Left forelimb (tissue), 1 donor: Measurements from ENCODE around the gene ZCCHC7.
"Not testable (repeated sequence)": the region's sequence is repeated elsewhere in the genome, so short reads cannot be mapped to it uniquely, and the experiment has no call there.

Source experiments
- DNase-seq: peaks from one replicate; pipeline ENCODE4 v3.0.0-alpha.2; 2018; ENCODE audit warnings: low spot score

The ZCCHC7 gene

DNA sequence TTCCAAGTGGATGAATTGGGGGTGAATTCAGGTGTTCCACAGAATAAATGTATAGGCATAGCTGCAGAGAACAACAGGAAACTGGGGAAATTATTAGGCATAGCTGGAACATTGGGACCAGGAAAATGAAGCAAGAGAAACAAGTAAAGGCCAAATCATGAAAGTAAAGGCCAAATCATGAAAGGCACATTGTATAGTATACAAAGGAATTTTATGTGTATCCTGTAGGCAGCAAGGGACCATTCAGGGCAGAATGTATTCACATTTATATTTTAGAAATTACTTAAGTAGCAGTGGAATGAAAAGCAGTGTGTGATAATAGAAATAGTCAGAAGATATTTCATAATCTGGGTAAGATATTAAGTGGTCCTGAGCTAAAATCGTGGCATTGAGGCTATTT is 174.8 kb downstream of the ZCCHC7 start:
- DNase-seq, result no peak

DNA sequence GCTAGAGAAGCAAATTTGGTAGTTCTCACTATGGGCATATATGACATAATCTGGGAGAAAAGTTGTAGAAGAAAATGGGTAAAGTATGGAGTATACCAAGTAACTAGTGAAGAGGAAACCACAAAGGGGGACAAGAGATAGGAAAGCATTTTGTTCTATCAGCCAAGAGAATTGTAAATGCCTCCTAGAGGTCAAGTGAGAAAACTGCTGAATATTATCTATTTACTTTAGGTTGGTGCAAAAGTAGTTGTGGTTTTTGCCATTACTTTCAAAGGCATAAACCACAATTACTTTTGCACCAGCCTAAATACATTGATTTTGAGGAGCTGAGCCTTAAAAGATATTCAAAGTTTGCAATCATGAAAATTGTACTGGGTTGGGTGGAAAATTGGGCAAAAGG is 175.4 kb downstream of the ZCCHC7 start:
- no peak for DNase-seq

DNA sequence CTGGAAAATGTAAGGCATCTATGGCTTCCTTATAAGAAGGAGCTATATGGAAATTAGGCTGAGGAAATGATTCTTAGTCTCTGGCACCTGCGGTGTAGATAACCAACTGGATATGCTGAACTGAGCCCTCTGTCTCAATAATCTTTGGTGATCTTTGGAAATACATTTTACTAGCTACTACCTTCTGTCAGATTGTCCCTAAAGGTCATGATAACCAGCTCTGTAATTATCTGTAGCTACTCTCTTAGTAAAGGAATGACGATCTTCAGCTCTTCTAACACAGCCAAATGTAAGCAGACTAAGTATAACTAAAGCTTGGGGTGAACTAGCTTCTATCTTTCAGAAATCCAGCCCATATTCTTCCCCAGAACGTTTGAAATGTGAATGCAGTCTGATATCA is 177.2 kb downstream of the ZCCHC7 start:
- no peak for DNase-seq

DNA sequence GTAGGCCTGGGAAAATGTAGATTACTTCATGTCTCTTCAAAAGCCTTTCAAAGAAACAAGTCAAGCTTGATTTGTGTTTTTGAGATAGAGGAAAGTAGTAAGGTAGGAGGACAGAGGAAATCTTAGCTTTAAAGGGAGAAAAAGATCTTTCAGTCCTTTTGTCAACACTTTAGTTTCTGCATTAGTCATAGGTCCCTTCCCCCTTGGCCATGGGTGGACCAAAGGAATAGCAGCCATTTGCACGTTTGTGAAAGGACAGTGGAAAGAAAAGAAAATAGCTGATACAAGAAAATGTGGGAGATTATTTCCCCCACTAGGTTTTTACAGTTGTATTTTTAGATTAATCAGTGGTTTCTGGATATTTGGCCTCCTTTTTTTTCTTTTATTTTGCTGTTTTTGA is 180.2 kb downstream of the ZCCHC7 start:
- DNase-seq, result no peak

DNA sequence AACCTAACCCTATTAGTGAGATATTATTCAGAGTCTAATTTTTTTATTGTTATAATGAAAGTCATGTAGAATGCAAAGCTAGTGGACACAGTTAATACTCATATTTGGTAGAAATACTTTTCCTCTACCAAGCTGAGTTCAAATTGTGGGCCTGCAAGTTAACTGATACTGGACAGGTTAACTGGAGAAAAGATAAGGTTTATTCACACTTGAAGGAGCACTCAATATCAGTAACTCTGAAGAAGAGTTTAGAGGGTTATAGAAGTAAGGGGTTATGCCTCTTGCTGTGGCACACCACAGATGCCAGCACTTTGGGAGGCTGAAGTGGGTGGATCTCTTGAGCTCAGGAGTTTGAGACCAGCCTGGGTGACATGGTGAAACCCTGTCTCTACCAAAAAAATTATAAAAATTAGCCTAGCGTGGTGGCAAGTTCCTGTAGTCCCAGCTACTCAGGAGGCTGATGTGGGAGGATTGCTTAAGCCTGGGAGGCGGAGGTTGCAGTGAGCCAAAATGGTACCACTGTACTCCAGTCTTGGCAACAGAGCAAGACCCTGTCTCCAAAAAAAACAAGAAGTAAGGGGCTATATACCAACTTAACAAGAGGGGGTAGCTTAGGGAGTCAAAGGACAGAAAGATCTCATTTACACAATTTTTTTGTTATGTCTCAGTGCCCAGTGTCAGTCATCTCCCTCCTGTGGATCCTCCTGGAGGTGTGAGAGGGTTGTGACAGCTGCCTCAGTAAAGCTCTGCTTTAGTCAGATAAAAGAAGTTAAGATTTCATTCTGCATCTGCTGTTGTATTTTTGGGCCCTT is 180.9 kb downstream of the ZCCHC7 start:
- DNase-seq, result no peak

DNA sequence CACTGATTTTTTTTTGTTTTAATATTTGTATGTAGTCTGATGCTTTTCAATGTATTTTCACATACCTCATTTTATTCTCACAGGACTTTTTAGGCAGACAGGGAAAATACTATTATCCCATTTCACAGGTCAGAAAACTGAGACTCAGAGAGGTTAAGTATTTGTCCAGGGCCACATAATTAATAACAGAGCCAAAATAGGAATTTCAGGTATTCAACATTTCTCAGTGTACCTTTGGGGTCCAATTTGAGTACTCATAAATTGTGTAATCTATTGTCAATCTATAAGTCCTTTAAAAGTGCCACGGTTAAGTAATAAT is 181.4 kb downstream of the ZCCHC7 start:
- DNase-seq, result no peak

DNA sequence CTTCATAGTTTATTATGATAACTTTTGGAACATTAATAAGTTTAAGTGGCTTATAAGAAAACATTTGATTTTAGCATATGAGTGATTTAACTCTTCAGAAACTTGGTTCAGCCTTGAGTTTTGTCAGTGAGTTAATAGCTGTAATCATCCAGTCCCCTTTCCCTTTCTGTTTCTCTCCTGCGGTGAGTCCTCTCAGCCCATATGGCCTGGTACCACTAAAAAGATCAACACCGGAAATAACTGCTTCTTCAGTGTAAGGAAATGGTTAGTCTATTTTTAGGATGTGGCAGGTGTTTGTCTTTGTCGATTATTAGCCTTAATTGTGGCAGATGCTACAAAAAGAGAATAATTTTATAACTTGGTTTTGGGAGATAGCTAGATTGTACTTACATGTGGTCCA is 181.9 kb downstream of the ZCCHC7 start:
- DNase-seq, result no peak

DNA sequence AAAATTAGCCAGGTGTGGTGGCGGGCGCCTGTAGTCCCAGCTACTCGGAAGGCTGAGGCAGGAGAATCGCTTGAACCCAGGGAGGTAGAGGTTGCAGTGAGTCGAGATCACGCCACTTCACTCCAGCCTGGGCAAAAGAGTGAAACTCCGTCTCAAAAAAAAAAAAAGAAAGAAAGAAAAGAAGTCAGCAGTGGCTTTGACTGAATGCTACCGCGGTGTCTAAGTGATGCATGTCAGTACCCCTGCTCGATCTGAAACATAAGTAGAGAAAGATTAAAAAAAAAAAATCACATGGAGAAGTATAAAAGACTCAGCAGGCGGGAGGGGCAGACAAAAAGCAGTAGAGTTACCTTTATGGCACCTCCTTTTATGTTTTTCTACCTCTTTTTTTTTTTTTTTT is 182.9 kb downstream of the ZCCHC7 start:
- not testable (repeated sequence) for DNase-seq

DNA sequence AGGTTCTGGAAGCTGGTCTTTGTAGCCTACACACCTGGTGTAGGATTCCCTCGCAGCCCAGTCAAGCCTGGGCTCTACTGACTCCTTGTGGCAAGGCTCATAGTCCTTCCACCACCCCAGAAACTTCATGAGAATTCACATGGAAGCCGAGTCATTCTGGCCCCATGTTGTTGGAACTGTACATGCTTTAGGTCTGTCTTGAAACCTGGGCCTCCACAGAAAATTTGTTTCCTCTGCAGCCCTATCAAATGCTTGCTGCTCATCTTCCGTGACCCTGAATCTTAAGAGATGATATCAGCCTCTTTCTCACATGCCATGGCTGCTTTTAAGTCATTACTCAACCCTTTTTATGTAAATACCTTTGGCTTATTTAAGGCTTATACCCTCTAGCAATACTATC is 188.8 kb downstream of the ZCCHC7 start:
- no peak for DNase-seq

DNA sequence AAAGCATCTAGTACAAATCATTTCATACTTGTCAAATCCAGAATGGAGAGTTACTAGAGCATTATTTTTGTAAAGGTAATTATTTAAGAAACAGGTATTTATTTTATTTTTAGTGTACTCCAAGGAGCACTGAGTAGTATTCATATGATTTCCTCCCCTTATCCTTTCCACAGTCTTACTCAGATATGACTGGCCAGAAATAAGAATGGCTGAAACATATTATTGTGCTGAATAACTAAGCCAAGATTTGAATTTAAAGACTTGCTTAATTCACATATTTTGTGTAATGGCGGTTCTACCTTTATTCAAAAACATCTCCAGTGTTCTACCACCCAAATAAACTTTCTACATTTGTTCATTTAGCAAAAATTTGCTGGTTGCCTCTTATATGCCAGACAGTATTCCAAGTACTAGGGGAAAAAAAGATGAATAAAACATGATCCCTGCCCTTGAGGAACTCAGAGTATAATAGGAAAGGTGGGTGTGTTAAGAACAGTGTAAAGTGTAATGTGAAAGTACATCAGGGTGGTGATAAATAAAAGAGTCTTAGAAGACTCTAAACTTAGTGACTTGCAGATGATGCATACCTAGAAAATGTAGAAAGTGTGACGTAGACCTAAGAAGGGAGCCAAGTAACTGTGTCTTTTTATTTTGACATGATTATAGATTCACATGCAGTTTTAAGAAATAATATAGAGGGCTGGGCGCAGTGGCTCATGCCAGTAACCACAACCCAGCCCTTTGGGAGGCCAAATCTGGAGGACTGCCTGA is 191.7 kb downstream of the ZCCHC7 start:
- no peak for DNase-seq

DNA sequence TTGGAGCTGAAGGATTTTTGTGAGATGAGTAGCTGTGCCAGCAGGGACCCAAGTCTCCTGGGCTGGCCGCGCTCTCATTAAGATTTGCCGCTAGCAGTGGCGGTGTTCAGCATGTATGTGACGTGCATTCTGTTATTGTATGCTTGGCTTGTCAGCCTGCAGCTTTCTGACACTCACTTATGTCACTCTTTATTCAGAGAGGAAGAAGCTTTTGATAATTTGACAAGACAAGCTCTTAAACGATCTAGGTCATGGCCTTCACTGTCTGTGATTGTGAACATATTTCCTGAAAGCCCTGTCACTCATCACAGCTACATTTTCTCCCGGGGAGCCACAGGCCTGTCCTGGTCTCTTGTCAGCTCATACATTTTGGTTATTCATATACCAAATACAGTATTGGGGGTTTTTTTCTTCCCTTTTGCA is 203.9 kb downstream of the ZCCHC7 start:
- DNase-seq, result no peak

DNA sequence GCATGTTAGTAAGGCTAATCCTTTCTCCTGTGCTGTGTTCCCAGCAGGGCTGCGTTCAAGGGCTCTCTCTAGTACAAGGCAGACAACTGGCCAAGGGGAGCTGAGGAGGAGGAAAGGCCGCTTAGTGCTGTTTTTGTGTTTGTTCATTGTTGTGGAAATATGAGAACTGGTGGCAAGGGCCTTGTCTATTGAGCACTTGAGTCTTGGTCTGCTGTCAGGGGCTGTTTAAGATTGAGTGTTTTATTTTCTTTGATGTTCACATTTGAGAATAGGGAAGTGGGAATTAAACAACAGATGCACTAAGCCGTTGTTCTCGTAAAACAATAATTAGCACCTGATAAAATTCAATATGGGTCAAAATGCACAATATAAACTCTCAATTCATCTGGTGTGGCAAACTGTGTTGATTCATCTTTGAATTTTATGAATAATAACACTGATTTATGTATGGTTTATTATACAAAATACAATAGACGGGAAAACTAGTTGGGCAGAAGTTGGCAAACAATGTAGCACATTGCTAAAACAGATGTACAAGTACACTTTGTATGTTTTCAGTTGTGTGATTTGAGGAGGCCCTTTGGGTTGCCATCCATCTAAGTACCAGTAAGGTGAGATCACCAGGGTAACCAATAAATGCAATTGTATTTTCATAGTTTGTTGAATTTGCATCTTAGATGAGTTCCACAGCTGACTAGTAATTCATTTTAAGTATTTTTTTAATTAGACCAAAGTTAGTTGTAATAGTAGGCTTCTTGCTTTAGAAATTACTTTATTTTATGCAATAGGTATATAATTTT is 204.5 kb downstream of the ZCCHC7 start:
- no peak for DNase-seq

DNA sequence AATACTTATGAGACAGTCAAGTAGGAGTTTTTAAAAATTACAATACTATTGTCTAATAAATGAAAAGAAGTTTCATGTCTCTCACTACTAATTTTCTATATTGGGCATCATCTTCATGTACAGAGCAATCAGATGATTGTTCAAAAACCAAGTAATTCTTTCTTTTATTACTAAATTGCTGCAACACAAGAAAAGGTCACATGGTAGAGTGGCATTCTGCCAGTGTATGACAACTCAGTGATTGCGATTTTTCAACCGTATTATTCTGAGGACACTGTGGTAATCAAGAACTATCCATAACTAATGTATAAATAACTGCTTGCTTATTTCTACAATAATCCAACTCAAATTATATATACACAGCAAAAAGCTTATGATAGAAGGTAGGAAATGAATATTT is 205.4 kb downstream of the ZCCHC7 start:
- no peak for DNase-seq

DNA sequence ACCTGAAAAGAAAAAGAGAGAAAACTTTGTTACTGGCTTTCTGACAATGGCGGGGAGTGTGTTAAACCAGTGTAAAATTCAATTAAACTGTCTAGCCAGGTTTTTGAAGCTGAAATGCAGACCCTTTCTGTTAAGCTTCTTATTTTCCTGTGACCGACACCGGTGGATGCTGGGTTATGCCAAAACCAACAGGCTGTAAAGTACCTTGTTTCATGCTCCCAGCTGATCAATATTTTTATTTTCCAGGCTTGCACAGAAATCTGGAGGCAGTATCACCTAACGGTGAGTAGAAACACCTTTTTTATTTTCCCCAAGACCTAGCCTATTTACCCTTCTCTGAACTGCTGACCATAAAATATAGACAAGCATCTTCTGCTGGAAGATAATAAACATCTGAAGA is 207.2 kb downstream of the ZCCHC7 start:
- no peak for DNase-seq

DNA sequence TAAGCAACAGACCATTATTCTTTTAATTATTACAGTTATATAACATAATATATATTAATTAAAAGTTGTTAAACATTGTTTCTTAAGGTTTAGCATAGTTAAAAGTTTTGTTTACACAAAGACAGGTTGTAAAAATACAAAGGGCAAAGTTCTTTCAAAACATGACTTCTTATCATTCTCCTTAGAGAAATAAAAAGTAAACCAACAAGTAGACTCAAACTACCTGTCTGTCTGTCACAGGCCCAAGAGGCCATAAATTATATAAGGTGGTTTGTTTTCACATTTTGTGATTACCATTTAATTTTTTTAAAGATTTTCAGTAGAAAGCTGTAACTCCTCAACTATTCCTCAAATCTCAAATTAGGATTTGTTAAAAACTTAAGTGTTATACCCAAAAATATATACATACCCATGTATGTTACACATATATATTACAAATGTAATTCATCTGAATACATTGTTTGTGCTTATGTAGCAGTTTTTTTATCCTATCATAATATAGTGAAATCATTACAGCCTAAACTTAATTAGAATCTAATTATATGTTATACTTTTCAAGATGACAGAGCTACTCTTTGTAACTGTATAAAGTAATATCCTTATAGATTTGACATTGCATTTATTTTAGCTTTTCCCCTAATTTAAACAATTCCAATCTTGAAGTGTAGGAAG is 208.3 kb downstream of the ZCCHC7 start:
- no peak for DNase-seq

DNA sequence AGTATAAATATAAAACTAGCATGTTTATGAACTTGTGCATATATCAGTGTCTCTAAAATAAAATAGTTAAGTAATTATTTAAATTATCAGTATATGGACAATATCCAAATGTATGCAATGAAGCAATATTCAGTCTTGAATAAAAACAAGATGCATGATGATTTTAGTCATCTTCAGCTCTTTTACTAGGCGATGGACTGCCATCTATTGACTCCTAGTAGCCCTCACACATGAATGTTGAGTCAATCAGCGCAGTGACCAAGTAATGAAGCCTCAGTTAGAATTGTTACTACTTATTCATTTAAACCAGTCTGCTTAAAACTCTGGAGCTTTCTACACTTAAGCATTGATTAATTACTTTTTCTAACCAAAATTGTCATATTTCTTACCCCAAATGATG is 209.2 kb downstream of the ZCCHC7 start:
- DNase-seq, result no peak

DNA sequence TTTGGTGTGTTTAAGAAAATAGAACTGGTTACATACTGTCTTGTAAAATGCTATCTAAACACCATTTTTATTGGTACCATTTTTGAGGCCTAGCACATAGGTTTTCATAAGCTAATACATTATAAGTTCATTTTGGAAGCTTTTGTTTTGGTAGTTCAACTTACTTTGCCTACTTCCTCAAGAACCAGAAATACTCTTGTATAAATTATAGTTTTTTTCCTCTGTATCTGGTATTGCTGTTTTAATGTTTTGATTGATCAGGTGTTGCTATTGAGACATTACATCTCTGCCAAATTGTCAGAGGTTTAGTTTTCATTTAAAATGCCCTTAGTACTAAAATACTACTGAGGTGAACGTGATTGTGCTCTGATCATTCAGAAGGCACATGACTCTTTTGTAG is 211.5 kb downstream of the ZCCHC7 start:
- DNase-seq, result no peak

DNA sequence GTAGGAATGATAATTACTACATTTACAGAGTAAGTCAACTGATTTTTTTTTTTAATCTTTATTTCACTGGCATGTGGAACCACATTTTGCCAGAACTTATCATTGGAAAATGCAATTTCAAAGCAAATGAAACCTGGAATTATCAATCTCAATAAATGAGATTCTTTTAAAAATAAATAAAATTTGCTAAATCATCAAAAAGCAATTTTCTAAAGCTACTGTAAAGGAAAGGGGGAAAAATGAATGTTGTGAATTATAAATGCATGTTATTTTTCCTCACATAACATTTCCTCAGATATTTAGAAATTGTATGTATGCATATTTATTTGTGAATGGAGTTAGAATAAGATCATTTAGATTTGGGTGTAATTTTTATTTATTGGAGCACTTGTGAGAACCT is 212.2 kb downstream of the ZCCHC7 start:
- DNase-seq, result no peak

DNA sequence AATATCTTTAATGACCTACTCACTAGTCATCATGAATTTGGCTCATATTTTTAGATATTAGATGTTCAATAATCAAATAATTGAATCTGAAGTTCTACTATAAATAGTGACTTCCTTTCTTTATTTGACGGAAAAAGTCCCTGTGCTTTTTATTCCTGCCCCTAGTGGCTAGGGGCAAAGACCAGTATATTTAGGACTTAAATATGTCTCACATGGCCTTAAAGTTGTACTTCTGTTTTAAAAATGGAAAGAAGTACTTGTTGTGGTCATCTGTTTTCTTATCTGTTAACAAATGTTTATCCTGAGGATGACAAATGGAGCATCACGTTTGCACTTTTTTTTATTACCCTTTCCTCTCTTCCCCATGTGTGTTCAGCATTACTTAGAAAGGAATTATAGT is 212.9 kb downstream of the ZCCHC7 start:
- no peak for DNase-seq

DNA sequence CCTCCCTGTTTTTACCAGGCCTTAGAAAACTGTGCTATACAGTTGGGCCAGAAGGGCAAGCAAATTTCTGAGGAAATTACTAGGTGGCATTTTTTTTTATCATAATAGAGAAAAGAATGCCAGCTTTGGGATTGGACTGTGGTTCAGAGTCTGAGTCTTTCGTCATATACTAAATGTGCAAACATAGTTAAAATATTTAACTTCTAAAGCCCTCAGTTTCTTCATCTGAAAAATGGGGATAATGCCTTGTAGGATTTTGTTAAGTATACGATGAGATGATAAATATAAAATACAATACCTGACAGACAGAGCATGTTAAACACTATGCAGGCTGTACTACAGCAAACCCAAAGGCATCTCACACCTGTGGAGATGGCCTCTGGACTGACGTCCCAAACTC is 214.9 kb downstream of the ZCCHC7 start:
- DNase-seq, result no peak

DNA sequence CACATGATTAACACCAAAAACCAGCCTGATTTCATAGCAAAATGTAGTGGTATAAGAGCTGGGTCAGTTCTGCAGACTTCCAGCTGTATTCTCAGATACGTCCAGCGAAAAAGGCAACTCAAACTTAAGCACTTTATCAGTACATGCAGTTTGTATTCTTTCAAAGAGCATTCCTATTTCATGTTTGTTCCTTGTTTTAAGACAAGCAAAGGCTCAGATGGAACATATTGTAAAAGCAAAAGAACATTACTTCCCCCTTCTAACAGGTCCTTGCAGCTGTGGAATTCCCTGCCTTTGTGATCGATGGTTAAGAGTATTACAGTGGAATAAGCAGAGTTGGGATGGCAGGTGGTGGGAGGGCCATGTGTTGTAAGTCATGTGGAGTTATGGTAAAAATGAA is 215.8 kb downstream of the ZCCHC7 start:
- DNase-seq, result no peak

DNA sequence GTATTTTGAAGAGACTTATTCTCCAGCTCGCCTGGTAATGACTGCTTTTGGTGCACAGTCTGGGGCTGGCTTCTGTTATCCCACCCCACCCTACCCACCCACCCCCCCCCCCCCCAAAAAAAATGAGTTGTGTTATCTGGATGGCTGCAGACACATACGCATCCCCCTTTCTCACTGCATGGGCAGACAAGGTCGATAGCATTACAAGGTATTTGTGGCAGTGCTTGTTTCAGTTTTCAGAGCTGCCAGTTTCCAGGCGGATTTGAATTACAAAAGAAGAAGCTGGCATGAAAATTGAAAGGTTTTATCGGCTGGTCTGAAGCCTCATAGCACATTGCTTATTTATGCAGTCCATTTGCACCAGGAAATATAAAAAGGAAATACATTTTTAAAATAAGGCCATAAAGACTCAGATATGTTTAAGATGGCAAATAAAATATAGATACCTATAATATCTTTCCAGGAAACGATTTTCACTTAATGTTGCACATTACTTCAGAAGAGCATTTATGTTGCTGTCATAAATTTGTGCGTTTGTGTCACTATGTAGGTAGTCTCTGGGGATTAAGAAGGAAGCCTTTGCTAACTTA is 217.0 kb downstream of the ZCCHC7 start:
- DNase-seq, result no peak
